HG02610 (cell line): ENCODE results near the gene PRODH.
"Not testable (repeated sequence)": the region's sequence is repeated elsewhere in the genome, so short reads cannot be mapped to it uniquely, and the experiment has no call there.

ENCODE experiments used
- ATAC-seq: cut with Tn5 transposase; IDR thresholded peaks from one replicate; pipeline ENCODE4 v1.9.1; 2021; ENCODE audit warnings: mild to moderate bottlenecking, moderate library complexity; ENCODE audit not compliant: unreplicated experiment

The PRODH gene

DNA sequence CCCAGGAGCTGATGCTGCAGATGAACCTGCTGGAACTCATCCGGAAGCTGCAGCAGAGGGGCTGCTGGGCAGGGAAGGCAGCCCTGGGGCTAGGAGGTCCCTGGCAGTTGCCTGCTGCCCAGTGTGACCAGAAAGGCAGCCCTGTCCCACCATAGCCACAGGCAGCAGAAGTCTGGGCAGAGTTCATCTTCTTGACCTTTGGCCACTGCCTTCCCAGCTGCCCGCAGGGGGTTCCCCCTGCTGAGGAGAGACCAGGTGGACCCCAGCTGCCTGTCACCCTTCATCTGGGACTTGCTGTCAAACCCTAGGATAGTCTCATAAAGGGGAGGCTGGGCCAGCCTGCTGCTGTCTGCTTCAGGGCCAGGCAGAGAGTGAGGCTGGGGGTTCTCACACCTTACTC, 24.6 kb downstream of the PRODH start:
- ATAC-seq = not testable (repeated sequence)

DNA sequence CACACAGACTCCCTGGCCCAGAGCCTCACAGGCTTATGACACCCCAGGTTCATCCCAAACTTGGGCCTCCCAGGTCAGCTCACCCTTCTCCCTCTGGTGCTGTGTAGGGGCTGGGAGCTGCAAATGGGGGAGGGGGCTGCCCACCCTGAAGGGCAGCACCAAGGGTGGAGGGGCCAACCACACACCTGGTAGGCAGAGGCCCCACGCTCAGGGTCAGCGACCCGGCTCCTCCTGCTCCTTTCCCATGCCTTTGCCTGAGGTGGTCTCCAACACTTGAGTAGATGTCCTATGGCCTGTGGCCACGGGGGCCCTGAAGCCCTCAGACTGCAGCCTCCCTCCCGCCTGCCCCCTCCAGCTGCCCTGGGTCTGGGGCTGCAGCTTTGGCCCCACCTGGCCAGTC, 26.5 kb downstream of the PRODH start:
- no peak for ATAC-seq

DNA sequence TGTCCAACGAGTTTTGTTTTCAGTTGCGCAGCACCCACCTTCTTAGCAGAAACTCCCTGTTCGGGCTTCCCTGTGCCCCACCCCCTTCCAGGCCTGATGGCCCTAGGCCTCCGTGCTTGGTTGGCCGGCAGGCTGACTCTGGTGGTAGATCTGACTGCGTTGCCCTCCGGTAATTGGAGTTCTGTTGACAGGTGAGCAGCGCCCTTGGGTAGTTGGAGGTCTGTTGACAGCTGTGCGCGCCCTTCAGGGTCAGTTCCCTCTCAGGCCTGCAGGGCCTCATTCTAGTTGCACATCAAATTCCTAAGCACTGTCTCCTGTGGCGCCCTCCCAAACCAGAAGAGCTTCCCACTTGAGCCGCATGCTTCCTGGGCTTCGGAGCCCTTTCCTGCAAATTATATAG, 29.2 kb downstream of the PRODH start:
- no peak for ATAC-seq

DNA sequence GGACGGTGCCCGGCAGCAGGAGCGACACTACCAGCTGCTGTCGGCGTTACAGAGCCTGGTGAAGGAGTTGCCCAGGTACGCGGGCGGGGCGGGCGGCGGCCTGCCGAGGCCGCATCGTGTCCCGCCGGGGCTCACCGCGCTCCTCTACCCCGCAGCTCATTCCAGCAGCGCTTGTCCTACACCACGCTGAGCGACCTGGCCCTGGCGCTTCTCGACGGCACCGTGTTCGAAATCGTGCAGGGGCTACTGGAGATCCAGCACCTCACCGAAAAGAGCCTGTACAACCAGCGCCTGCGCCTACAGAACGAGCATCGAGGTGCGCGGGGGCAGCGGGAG, 29.7 kb downstream of the PRODH start:
- not testable (repeated sequence) for ATAC-seq

DNA sequence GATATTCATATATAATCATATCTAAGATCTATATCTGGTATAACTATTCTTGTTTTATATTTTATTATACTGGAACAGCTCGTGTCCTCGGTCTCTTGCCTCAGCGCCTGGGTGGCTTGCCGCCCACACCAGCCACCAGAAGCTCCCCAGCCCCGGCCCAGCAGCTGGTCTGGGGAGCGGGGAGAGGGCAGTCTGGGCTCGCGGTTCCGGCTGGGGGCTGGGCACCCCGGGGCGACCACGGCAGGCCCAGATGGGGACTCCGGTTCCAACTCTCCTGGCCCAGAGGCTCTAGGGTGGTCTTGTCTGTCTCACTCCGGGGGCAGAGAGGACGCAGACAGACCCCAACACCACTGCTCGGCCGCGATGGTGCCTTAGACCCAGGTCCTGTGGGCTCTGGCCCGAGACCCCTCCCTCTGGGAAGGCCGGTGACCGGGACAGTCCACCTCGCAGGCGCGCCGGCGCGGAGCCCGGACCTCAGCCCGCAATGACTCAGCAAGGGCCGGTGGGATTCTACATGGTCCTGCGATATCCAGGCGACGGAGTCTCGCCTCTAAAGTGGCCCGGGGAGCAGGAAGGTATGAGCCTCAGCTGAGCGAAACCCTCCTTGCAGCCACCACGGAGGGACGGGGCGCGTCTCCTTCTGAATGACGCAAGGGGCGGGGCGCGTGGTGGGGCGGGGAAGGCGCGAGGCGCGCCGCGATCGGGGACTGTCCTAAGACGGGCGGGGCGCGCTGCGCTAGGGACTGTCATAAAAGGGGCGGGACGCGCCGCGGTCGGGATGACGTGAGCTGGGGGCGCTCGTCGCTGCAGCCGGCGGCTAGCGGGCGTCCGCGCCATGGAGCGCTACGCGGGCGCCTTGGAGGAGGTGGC, 30.3 kb downstream of the PRODH start, which contains the start of gene DGCR6:
Gene DGCR6 (plus strand): TSS at position 781 of the 870 bp plus-strand sequence. CDS start 55 bp downstream, at position 836.
- ATAC-seq = peak; percentile 84

DNA sequence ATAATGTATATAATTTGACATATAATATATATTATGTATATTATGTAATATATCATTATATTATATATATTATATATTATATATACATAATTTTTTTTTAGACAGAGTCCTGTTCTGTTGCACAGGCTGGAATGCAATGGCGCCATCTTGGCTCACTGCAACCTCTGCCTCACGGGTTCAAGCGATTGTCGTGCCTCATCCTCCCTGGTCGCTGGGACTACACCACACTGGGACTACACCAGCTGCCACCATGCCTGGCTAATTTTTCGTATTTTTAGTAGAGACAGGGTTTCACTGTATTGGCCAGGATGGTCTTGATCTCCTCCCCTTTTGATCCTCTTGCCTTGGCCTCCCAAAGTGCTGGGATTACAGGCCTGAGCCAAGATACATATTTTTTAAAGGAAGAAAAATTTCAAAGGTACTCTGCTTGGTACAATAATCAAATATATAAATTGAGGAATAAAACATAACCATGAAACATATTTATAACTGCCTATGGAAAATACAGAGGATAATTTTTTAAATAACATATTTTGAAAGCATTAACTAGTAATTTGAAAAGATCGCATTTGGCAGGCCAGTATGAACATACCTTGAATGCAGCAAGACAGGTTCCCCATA, 39.9 kb downstream of the PRODH start:
- not testable (repeated sequence) for ATAC-seq

DNA sequence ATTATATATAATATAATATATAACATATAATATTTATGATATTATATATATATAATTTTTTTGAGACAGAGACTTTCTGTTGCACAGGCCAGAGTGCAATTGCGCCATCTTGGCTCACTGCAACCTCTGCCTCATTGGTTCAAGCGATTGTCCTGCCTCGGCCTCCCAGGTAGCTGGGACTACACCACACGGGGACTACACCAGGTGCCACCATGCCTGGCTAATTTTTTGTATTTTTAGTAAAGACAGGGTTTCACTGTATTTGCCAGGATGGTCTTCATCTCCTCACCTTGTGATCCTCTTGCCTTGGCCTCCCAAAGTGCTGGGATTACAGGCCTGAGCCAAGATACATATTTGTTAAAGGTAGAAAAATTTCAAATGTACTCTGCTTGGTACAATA, 42.3 kb downstream of the PRODH start:
- not testable (repeated sequence) for ATAC-seq

DNA sequence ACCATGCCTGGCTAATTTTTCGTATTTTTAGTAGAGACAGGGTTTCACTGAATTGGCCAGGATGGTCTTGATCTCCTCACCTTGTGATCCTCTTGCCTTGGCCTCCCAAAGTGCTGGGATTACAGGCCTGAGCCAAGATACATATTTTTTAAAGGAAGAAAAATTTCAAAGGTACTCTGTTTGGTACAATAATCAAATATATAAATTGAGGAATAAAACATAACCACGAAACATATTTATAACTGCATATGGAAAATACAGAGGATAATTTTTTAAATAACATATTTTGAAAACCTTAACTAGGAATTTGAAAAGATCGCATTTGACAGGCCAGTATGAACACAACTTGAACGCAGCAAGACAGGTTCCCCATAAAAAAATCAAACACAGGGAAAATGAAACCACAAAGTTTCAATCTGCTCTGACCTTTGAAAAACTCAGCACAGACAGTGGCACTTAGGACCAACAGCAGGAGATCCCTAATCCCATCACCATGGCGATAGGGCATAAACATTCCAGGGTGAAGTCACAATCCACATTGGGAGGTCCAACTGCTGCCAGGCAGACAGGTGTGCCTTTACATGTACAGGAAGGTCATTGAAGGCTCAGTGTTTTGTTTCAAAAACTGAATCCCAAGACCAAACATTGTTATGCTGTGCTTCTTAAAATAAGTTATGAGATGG, 45.4 kb downstream of the PRODH start:
- not testable (repeated sequence) for ATAC-seq

DNA sequence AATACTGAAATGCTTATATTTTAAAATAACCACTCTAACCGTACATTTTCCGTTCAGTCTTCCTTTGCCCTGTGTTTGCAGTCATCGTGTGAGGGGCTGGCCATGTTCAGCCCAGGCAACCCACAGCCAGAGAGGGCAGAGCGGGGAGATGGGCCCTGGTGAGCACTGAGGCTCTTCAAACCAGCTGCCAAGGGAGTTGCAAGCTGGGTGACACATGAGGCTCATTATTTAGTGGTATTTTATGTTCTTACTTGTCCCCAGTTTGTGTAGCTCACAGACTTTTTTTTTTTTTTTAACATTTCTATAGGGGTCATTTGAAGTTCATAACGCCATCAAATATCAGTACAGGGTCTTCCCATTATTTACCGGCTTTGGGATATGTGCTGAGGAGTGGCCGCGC, 48.0 kb downstream of the PRODH start:
- no peak for ATAC-seq

DNA sequence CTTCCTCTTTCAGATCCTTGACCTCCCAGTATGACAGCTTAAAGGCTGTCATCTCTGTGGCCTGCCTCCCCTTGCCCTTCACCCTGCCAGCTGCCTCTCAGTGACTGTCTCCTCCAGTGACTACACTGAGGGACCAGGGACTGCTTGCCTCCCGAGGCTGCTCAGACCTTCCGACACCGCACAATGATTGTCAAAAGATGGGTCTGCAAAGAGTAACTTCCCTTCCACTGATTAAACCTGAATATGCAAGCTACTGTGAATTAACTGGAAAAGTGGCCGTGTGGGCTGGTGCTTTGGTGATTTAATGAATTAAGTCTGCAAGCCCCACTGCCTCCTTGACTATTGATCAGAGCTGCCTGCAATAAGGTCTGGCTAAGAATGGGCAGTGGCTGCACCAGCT, 51.6 kb downstream of the PRODH start:
- ATAC-seq = not testable (repeated sequence)

DNA sequence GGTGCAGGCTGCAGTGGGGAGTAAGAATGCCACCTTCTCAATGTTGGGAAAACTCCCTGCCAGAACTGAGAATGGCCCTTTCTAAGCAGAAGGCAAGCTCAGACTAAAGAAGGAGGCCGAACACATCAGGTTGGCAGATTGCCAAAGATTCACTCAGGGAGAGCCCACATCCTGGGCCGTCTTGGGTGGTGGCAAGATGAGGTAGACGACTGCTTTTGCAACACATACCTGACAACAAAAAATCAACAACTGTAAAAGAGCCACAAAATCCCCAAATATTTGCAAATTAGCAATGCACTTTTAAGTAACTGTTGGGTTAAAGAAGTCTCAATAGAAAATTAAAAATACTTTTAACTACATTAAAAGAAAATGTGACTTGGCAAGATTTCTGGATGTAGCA, 54.8 kb downstream of the PRODH start:
- not testable (repeated sequence) for ATAC-seq
